Measurements from ENCODE around the gene ARRB1.

Gene ARRB1

DNA sequence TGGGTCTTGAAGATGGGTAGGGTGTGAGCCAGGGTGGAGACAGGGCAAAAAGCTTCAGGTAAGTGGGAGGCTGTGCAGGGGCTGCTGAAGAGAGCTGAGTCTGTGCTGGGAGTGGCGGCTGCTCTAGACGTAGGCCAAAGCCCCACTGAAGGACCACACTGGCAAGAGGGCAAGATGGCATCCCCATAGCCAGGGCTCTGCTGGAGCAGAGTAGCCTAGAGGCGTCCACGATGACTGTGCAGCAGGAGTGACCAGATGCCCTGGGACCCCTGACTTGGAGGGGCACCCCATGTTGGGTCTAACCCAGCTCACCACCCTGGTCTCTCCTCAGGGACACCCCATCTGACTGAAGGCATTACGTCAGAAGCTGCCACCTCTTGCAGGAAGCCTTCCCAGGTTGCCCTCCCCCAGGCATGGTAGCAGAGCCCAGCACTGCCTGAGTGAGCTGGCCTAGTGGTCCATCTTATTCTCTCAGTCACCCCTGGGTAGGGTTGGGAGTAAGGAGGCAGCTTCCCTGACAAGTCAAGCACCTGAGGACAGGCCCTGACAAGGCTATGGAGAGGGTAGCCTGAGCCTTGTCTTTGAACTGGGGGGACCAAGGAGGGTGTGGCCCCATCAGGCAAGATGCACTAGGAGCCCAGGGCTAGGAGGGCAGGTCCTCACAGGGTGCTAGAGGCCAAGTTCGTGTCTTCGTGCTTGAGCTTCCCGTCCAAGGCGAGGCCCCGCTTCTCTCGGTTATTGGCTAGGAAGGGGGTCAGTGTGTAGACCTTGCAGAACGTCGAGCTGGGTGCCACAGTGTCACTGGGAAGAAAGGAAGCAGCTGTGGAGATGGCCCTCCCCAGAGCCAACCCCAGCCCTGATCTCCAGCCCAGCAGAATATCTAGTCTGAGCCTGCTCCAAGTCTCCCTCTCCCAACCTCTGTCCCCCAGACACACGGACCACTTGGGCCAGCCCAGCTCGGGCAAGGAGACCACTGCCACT is 77.8 kb downstream of the ARRB1 start:
- DNase-seq, result no peak

- no peak for DNase-seq
Measured at GRCh38 chr11:75272821-75273301, 78.6 kb downstream of the ARRB1 start.

DNA sequence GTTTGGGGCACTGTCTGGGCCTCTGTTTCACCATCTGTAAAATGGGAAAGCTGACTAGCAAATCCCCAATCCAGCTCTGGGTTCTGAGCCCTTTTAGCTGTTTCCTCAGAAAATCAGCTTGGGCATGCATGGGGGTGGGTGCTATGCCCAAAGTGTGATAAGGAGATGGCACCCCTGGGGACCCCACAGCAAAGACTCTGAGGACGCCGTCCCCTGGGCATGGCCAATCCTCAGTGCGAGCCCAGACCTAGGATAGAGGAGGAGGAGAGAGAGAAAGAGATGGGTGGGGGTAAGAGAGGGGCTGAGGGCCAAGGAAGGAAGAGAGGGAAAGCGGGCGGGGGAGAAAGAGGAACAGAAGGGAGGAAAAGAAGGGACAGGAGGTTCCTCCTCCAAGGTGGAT is 79.1 kb downstream of the ARRB1 start:
- DNase-seq, result no peak

DNA sequence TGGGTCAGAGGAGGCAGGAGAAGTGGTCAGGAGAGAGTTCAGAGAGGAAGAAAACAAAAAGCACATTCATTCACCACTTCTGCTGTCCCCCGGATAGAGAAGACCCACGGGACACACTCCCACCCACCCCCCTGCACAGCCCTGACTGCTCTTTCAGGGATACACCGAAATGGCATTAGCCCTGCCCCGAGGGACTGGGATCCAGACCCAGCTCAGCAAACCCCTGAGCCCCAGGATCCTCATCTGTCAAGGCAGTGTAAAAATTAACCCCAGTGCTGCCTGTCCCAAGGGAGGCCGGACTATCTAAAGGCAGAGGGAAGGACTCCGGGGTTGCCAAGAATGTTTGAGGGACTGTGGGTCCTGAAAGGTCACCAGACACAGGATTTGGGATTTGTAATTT is 79.7 kb downstream of the ARRB1 start:
- DNase-seq, result no peak

GRCh38 chr11:75270896-75271418 is 80.5 kb downstream of the ARRB1 start:
- peak in 1 of 2 donors; percentile 27 for DNase-seq

- no peak for DNase-seq
Measured at GRCh38 chr11:75269896-75270295, 81.6 kb downstream of the ARRB1 start.

DNA sequence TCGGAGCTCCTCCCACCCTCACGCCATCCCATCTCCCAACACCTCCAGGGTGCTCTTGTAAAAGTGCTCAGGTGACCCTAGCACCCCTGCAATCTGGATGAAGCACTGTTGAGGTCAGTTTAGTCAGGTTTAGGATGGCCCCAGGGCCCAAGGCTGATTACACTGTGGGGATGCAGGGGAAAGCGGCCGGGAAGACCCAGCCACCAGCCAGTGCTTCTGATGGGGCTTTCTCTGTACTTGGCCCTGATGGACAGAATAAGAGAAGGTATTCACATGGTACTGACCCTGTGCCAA is 82.1 kb downstream of the ARRB1 start:
- no peak for DNase-seq

GRCh38 chr11:75268626-75269366 is 82.7 kb downstream of the ARRB1 start:
- no peak for DNase-seq

DNA sequence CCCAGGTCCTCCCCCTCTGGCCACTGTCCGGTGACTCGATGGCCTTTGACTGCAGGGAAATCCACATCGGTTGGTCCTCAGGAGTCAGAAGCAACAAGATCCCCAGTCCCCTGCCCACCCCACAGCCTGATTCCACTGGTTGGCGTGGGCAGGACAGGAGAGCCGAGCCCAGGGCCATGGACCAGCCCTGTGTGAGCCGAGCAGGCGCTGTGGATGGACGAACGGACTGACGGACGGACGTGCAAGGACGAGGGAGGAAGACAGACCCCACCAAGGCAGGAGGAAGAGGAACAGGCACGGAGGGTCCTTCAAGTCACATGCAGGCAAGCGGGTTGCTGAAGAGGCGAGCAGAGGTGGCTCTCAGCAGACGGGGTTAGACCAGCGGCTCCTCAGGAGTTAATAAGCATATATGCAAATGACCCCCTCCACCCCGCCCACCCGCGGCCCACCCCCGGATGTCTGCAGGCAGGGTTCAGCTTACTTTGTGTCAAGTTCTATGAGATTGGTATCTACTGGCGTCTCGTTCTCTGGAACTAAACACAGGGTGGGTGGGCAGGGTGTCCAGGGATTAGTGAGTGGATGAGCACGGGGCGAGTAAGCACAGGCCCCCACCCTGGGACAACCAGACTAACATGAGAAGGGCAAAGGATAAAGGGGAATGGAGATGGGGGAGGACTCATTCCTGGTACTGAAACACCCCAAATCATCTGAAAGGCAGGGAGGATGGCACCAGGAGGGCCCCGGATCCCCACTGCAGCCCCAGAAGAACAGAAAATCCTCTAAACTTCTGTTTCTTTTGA is 84.1 kb downstream of the ARRB1 start:
- no peak for DNase-seq

GRCh38 chr11:75265851-75266531 is 85.5 kb downstream of the ARRB1 start:
- DNase-seq, result no peak

DNA sequence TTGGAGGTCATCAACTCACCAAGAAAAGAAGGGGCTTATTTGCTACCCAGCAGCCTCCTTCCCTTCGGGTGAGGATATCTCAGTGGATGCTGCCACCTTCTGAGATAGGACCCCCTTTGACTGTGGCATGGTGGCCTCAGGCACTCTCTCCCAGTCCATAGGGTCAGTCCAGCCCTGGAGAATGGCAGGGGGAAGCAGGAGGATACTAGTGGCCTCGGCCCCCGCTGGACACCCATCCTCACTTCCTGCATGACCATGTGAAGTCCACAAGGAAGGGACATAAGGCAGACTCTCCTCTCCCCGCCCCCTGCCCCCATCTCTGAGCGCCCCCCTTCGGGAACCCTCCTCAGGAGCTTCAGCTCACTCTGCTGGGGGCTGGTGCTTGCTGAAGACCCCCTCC is 86.5 kb downstream of the ARRB1 start:
- DNase-seq, result no peak

- no peak for DNase-seq
Measured at GRCh38 chr11:75264356-75264755, 87.1 kb downstream of the ARRB1 start.

DNA sequence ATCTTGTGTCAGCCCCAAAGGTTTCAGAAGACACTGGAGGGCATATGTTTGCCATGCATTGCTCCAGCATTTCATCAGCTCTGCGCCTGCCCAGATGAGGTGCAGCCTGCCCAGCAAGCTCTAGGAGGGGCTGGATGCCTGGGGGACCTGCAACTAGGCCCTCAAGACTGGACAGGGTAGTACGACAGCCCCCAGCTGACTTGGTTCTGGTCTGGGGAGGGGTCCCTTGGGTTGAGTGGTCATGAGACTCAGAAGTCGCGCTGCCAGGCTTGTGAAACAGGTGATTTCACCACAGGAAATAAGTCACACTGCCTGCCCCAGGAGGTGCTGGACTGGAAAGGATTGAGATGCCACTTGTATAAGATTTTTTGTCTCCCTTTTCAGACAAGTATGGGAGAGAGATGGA is 87.5 kb downstream of the ARRB1 start:
- no peak for DNase-seq

DNA sequence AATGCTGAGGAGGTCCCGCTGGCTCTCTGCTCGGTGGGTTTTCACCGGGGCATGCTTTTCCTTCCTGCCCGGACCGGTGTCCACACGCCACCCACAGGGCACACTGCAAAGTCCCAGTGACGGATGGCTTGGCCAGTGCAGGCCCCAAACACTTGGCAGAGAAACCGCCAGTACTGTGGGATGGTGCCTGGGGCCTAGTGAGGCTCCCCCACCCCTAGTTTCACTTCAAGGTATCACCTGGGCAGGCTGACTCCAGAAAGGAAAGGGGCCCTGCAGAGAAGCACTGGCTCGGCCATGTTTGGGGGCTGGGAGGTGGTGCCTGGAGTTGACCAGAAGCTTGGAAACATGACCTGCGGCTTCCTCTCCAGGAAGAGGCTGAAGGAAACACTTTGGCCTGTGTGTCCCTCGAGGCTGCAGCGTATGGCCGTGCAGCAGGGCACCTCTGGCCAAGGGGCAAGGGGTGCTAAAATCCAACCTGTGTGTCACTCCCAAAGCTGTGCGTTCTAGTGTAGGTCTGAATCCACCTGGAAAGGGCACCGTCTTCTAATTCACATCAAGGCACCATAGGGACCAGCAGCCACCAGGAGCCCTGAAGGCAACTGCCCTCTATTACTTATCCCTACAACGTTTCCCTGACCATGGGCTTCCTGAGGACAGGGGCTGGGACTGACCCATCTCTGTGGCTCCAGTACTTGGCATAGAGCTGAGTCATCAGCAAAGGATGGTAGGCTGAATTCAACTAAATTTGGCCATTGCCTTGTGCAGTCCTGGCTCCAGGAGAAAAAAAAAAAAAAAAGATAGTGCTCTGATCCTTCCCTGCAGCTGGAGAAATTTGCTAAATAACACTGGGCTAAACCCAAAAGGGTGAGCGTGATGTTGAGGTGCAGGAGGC is 88.3 kb downstream of the ARRB1 start:
- DNase-seq, result no peak

DNA sequence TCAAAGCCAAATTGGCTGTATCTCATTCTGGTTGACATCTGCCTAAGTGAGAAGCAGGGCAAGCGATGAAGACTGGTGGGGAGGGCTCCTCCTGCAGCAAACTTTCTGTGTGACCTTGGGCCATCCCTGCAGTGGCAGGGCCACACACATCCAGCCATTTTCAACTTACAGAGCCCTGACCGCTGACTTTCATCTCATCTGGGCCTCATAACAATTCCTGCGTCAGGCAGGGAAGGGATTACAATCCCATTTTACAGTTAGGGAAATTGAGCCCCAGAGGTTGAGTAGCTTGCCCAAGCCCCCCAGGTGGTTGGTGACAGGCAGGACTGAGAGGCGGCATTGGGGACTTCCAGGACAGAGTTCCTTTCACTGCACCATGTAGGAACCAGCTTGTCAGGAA is 89.0 kb downstream of the ARRB1 start:
- DNase-seq, result no peak

DNA sequence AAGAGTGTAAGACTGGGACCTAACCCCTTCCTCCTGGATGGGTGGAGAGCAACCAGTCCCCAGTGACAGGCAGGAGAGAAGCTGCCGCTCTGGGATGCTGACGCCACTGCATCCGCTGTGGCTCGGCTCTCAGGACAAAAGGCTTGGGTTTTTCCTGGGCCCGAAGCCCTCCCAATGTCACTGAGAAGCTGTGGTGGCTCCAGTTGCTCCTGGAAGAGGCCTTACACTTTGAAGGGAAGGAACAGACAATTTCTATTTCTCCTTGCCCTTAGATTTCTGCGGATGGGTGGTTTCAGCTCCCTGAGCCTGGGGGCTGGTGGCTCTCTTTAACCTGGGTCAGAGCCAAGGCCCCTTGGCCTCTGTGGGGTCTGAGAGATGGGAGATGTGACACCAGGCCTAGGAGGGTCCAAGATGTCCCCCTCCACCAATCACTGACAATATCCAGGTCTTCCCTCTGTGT is 89.5 kb downstream of the ARRB1 start:
- no peak for DNase-seq

- no peak for DNase-seq
Measured at GRCh38 chr11:75260396-75261170, 90.9 kb downstream of the ARRB1 start.

DNA sequence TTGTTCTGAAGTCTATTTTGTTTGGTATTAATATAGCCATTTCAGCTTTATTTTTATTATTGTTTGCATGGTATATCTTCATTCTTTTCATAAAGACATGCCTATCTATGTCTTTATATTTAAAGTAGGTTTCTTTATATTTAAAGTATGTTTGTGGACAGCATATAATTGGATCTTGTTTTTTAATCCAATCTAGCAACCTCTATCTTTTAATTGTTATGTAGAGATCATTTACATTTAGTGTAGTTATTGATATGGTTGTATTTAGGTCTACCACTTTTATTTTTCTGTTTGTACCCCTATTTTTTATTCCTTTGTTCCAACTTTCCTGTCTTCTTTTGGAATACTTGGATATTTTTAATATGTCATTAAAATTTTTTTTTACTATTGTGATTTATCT is 97.1 kb downstream of the ARRB1 start:
- no peak for DNase-seq

- DNase-seq, result no peak
Measured at GRCh38 chr11:75249704-75250103, 101.8 kb downstream of the ARRB1 start.

GRCh38 chr11:75248924-75249256 is 102.6 kb downstream of the ARRB1 start:
- DNase-seq, result no peak
